Measurements from ENCODE around the gene HUNK.

HUNK gene

GRCh38 chr21:31974454-31974985 is 101.7 kb downstream of the HUNK start:
- Mint-ChIP-seq H3K4me3 (no peak overlapping the region), H3K36me3 (no peaks in the 10 kb centered on the region), H3K9me3 (peaks cover 16% of the 10 kb centered on the region), H3K27me3 (peaks cover 14% of the 10 kb centered on the region), H3K27ac (no peak overlapping the region), H3K4me1 (no peaks in the 10 kb centered on the region)
- peak; percentile 51 for ATAC-seq

GRCh38 chr21:31975491-31975890 is 102.7 kb downstream of the HUNK start:
- peaks cover 16% of the 10 kb centered on the region for H3K9me3 Mint-ChIP-seq
- H3K4me3 Mint-ChIP-seq, result no peak overlapping the region
- no peak for ATAC-seq
- no peak overlapping the region for H3K27ac Mint-ChIP-seq
- H3K4me1 Mint-ChIP-seq, result no peaks in the 10 kb centered on the region
- no peaks in the 10 kb centered on the region for H3K36me3 Mint-ChIP-seq
- peaks cover 14% of the 10 kb centered on the region for H3K27me3 Mint-ChIP-seq

GRCh38 chr21:31977816-31978215 is 105.0 kb downstream of the HUNK start:
- Mint-ChIP-seq H3K27me3 (peaks cover 14% of the 10 kb centered on the region), H3K27ac (no peak overlapping the region), H3K36me3 (no peaks in the 10 kb centered on the region), H3K4me3 (no peak overlapping the region), H3K4me1 (no peaks in the 10 kb centered on the region), H3K9me3 (peaks cover 14% of the 10 kb centered on the region)
- no peak for ATAC-seq

GRCh38 chr21:31983120-31983519 is 110.3 kb downstream of the HUNK start:
- no peak overlapping the region for H3K27ac Mint-ChIP-seq
- peaks cover 15% of the 10 kb centered on the region for H3K27me3 Mint-ChIP-seq
- peaks cover 21% of the 10 kb centered on the region for H3K9me3 Mint-ChIP-seq
- peaks cover 6% of the 10 kb centered on the region for H3K36me3 Mint-ChIP-seq
- no peaks in the 10 kb centered on the region for H3K4me1 Mint-ChIP-seq
- H3K4me3 Mint-ChIP-seq, result no peak overlapping the region
- ATAC-seq, result no peak

GRCh38 chr21:31983554-31983953 is 110.7 kb downstream of the HUNK start:
- no peak overlapping the region for H3K27ac Mint-ChIP-seq
- peaks cover 6% of the 10 kb centered on the region for H3K36me3 Mint-ChIP-seq
- peaks cover 19% of the 10 kb centered on the region for H3K27me3 Mint-ChIP-seq
- no peak overlapping the region for H3K4me3 Mint-ChIP-seq
- no peaks in the 10 kb centered on the region for H3K4me1 Mint-ChIP-seq
- peaks cover 21% of the 10 kb centered on the region for H3K9me3 Mint-ChIP-seq
- ATAC-seq, result no peak

GRCh38 chr21:31985398-31985797 is 112.6 kb downstream of the HUNK start:
- Mint-ChIP-seq H3K4me3 (no peak overlapping the region), H3K4me1 (no peaks in the 10 kb centered on the region), H3K27ac (no peak overlapping the region), H3K36me3 (peaks cover 6% of the 10 kb centered on the region), H3K9me3 (peaks cover 21% of the 10 kb centered on the region), H3K27me3 (peaks cover 34% of the 10 kb centered on the region)
- ATAC-seq, result no peak

GRCh38 chr21:31986035-31986856 is 113.4 kb downstream of the HUNK start:
- Mint-ChIP-seq H3K9me3 (peaks cover 19% of the 10 kb centered on the region), H3K27me3 (peaks cover 36% of the 10 kb centered on the region), H3K36me3 (peaks cover 6% of the 10 kb centered on the region), H3K4me3 (no peak overlapping the region), H3K4me1 (no peaks in the 10 kb centered on the region), H3K27ac (no peak overlapping the region)
- no peak for ATAC-seq

GRCh38 chr21:31987696-31988095 is 114.9 kb downstream of the HUNK start:
- no peak for ATAC-seq
- Mint-ChIP-seq H3K4me3 (no peak overlapping the region), H3K27ac (no peak overlapping the region), H3K4me1 (no peaks in the 10 kb centered on the region), H3K27me3 (peaks cover 50% of the 10 kb centered on the region), H3K36me3 (peaks cover 6% of the 10 kb centered on the region), H3K9me3 (peaks cover 16% of the 10 kb centered on the region)

GRCh38 chr21:31988492-31989290 is 115.9 kb downstream of the HUNK start:
- H3K27me3 Mint-ChIP-seq, result peaks cover 51% of the 10 kb centered on the region
- no peak overlapping the region for H3K4me3 Mint-ChIP-seq
- H3K9me3 Mint-ChIP-seq, result peaks cover 16% of the 10 kb centered on the region
- H3K27ac Mint-ChIP-seq, result no peak overlapping the region
- H3K36me3 Mint-ChIP-seq, result peaks cover 6% of the 10 kb centered on the region
- no peak for ATAC-seq
- H3K4me1 Mint-ChIP-seq, result no peaks in the 10 kb centered on the region

- H3K27me3 Mint-ChIP-seq, result peaks cover 38% of the 10 kb centered on the region
- no peaks in the 10 kb centered on the region for H3K4me1 Mint-ChIP-seq
- ATAC-seq, result no peak
- no peaks in the 10 kb centered on the region for H3K9me3 Mint-ChIP-seq
- H3K4me3 Mint-ChIP-seq, result no peak overlapping the region
- H3K36me3 Mint-ChIP-seq, result no peaks in the 10 kb centered on the region
- H3K27ac Mint-ChIP-seq, result no peak overlapping the region
These were observed 118.8 kb downstream of the HUNK start for GRCh38 chr21:31991356-31992331.

- ATAC-seq, result no peak
- Mint-ChIP-seq H3K9me3 (no peaks in the 10 kb centered on the region), H3K27ac (no peak overlapping the region), H3K27me3 (peaks cover 38% of the 10 kb centered on the region), H3K36me3 (no peaks in the 10 kb centered on the region), H3K4me3 (no peak overlapping the region), H3K4me1 (no peaks in the 10 kb centered on the region)
These were observed 119.6 kb downstream of the HUNK start for GRCh38 chr21:31992391-31992790.

- no peak for ATAC-seq
- H3K27ac Mint-ChIP-seq, result no peak overlapping the region
- no peaks in the 10 kb centered on the region for H3K36me3 Mint-ChIP-seq
- H3K4me3 Mint-ChIP-seq, result no peak overlapping the region
- H3K27me3 Mint-ChIP-seq, result peaks cover 27% of the 10 kb centered on the region
- no peaks in the 10 kb centered on the region for H3K4me1 Mint-ChIP-seq
- no peaks in the 10 kb centered on the region for H3K9me3 Mint-ChIP-seq
These were observed 121.3 kb downstream of the HUNK start for GRCh38 chr21:31993826-31994825.

GRCh38 chr21:31997191-31997590 is 124.4 kb downstream of the HUNK start:
- Mint-ChIP-seq H3K36me3 (no peaks in the 10 kb centered on the region), H3K27me3 (peaks cover 6% of the 10 kb centered on the region), H3K27ac (no peak overlapping the region), H3K9me3 (no peaks in the 10 kb centered on the region), H3K4me3 (no peak overlapping the region), H3K4me1 (no peaks in the 10 kb centered on the region)
- no peak for ATAC-seq

Data from stimulated activated memory B cell treated with anti-CD40 and anti-IgM and Interleukin-4, amounts not matched to agents 10 μg/mL and 1 μg/mL and 100 μg/mL, for 72 hours (primary cell).